ENCODE measurements around the gene OPTC. TPM values are rescaled to one million over a fixed set of nuclear protein-coding genes. Genes with fewer than 3 reads are reported as not detected.
"Not testable (repeated sequence)": the region's sequence is repeated elsewhere in the genome, so short reads cannot be mapped to it uniquely, and the experiment has no call there.

Gene OPTC
- total RNA-seq, 1 donor from 2014 or later = not detected

- Histone ChIP-seq H3K27me3 (ENCODE audit: insufficient read depth, low read length) (peaks cover 2% of the 10 kb centered on the region), H3K79me2 (ENCODE audit: insufficient read depth, low read length) (no peaks in the 10 kb centered on the region), H3K27ac (ENCODE audit: low read depth, low read length) (no peak overlapping the region), H3K9me3 (ENCODE audit: insufficient read depth, low read depth, low read length) (no peaks in the 10 kb centered on the region), H3K9ac (ENCODE audit: low read length) (no peak overlapping the region), H3K4me1 (ENCODE audit: insufficient read depth, low read length) (peaks cover 13% of the 10 kb centered on the region), H4K20me1 (ENCODE audit: insufficient read depth, low read length) (no peaks in the 10 kb centered on the region), H3K36me3 (ENCODE audit: insufficient read depth, low read length) (no peaks in the 10 kb centered on the region), H2AFZ (ENCODE audit: low read depth, low read length) (no peak overlapping the region), H3K4me2 (ENCODE audit: low read length) (no peak overlapping the region), H3K4me3 (ENCODE audit: insufficient read depth, low read depth, low read length) (no peak overlapping the region)
- Mint-ChIP-seq H3K4me3 (ENCODE audit: unreplicated experiment) (no peak overlapping the region), H3K36me3 (ENCODE audit: low read depth, unreplicated experiment) (no peaks in the 10 kb centered on the region), H3K27ac (ENCODE audit: unreplicated experiment) (no peak overlapping the region), H3K9me3 (ENCODE audit: unreplicated experiment) (no peaks in the 10 kb centered on the region), H3K27me3 (ENCODE audit: low read depth, unreplicated experiment) (peaks cover 22% of the 10 kb centered on the region), H3K4me1 (ENCODE audit: low read depth, unreplicated experiment) (peaks cover 22% of the 10 kb centered on the region)
- DNase-seq (ENCODE audit: low read depth) (no peak), FAIRE-seq (no peak)
- no peak for TF ChIP-seq CTCF (IDR thresholded peaks at IDR 0.05; ENCODE audit: insufficient read depth, low read depth, low read length)
- no peak for TF ChIP-seq EZH2 (IDR thresholded peaks at IDR 0.05; ENCODE audit: insufficient read depth, low read length)
These were observed 28.0 kb upstream of the OPTC start for GRCh38 chr1:203465948-203466347.

GRCh38 chr1:203466906-203467549 lies 26.9 kb upstream of the OPTC start:
- H4K20me1 ChIP-seq (ENCODE audit: insufficient read depth, low read length); H3K27ac Mint-ChIP-seq (ENCODE audit: unreplicated experiment): not testable (repeated sequence)
- peaks cover 22% of the 10 kb centered on the region for H3K4me1 Mint-ChIP-seq (ENCODE audit: low read depth, unreplicated experiment)

GRCh38 chr1:203467550-203467921 lies 26.4 kb upstream of the OPTC start:
- H3K36me3 ChIP-seq (ENCODE audit: insufficient read depth, low read length) = no peaks in the 10 kb centered on the region
- DNase-seq (ENCODE audit: low read depth) (no peak), FAIRE-seq (no peak)
- no peaks in the 10 kb centered on the region for H3K79me2 ChIP-seq (ENCODE audit: insufficient read depth, low read length)
- H3K4me1 Mint-ChIP-seq (ENCODE audit: low read depth, unreplicated experiment) = peaks cover 22% of the 10 kb centered on the region
- H3K9me3 Mint-ChIP-seq (ENCODE audit: unreplicated experiment) = no peaks in the 10 kb centered on the region
- H3K4me2 ChIP-seq (ENCODE audit: low read length) = no peak overlapping the region
- H3K4me3 ChIP-seq (ENCODE audit: insufficient read depth, low read depth, low read length) = no peak overlapping the region
- no peak for TF ChIP-seq CTCF (IDR thresholded peaks at IDR 0.05; ENCODE audit: insufficient read depth, low read depth, low read length)
- TF ChIP-seq EZH2 (IDR thresholded peaks at IDR 0.05; ENCODE audit: insufficient read depth, low read length) = no peak
- no peak overlapping the region for H3K9ac ChIP-seq (ENCODE audit: low read length)
- H3K27ac ChIP-seq (ENCODE audit: low read depth, low read length) = no peak overlapping the region
- peaks cover 13% of the 10 kb centered on the region for H3K4me1 ChIP-seq (ENCODE audit: insufficient read depth, low read length)
- peaks cover 27% of the 10 kb centered on the region for H3K27me3 Mint-ChIP-seq (ENCODE audit: low read depth, unreplicated experiment)
- no peaks in the 10 kb centered on the region for H3K36me3 Mint-ChIP-seq (ENCODE audit: low read depth, unreplicated experiment)
- H3K27ac Mint-ChIP-seq (ENCODE audit: unreplicated experiment) = no peak overlapping the region
- H3K4me3 Mint-ChIP-seq (ENCODE audit: unreplicated experiment) = no peak overlapping the region
- H4K20me1 ChIP-seq (ENCODE audit: insufficient read depth, low read length) = no peaks in the 10 kb centered on the region
- H3K9me3 ChIP-seq (ENCODE audit: insufficient read depth, low read depth, low read length) = no peaks in the 10 kb centered on the region
- H3K27me3 ChIP-seq (ENCODE audit: insufficient read depth, low read length) = peaks cover 7% of the 10 kb centered on the region
- no peak overlapping the region for H2AFZ ChIP-seq (ENCODE audit: low read depth, low read length)

More at GRCh38 chr1:203466906-203467549, 26.9 kb upstream of the OPTC start:
- peaks cover 13% of the 10 kb centered on the region for H3K4me1 ChIP-seq (ENCODE audit: insufficient read depth, low read length)
- H3K36me3 ChIP-seq (ENCODE audit: insufficient read depth, low read length); H3K4me3 Mint-ChIP-seq (ENCODE audit: unreplicated experiment); H3K27ac ChIP-seq (ENCODE audit: low read depth, low read length); H2AFZ ChIP-seq (ENCODE audit: low read depth, low read length); H3K36me3 Mint-ChIP-seq (ENCODE audit: low read depth, unreplicated experiment); H3K9me3 ChIP-seq (ENCODE audit: insufficient read depth, low read depth, low read length); FAIRE-seq; H3K9me3 Mint-ChIP-seq (ENCODE audit: unreplicated experiment); DNase-seq (ENCODE audit: low read depth); H3K27me3 ChIP-seq (ENCODE audit: insufficient read depth, low read length); H3K4me2 ChIP-seq (ENCODE audit: low read length); H3K79me2 ChIP-seq (ENCODE audit: insufficient read depth, low read length); H3K9ac ChIP-seq (ENCODE audit: low read length); H3K4me3 ChIP-seq (ENCODE audit: insufficient read depth, low read depth, low read length): not testable (repeated sequence)
- H3K27me3 Mint-ChIP-seq (ENCODE audit: low read depth, unreplicated experiment) = peaks cover 23% of the 10 kb centered on the region
